Measurements from ENCODE around the gene ALG1L2.
"Not testable (repeated sequence)": the region's sequence is repeated elsewhere in the genome, so short reads cannot be mapped to it uniquely, and the experiment has no call there.

The ALG1L2 gene, protein sequence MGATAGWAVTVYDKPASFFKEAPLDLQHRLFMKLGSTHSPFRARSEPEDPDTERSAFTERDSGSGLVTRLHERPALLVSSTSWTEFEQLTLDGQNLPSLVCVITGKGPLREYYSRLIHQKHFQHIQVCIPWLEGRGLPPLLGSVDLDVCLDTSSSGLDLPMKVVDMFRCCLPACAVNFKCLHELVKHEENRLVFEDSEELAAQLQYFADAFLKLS

GRCh38 chr3:130081351-130081881 lies at the start of gene ALG1L2:
Gene ALG1L2 (plus strand): TSS chr3:130081831. CDS start chr3:130082017, 186 bp downstream.
- DNase-seq: no peak
- no peak for TF ChIP-seq POLR2A (IDR thresholded peaks at IDR 0.05; ENCODE audit: low read length)
- no peak for TF ChIP-seq GATA1 (IDR thresholded peaks at IDR 0.05; ENCODE audit: low read depth, low read length)

DNA sequence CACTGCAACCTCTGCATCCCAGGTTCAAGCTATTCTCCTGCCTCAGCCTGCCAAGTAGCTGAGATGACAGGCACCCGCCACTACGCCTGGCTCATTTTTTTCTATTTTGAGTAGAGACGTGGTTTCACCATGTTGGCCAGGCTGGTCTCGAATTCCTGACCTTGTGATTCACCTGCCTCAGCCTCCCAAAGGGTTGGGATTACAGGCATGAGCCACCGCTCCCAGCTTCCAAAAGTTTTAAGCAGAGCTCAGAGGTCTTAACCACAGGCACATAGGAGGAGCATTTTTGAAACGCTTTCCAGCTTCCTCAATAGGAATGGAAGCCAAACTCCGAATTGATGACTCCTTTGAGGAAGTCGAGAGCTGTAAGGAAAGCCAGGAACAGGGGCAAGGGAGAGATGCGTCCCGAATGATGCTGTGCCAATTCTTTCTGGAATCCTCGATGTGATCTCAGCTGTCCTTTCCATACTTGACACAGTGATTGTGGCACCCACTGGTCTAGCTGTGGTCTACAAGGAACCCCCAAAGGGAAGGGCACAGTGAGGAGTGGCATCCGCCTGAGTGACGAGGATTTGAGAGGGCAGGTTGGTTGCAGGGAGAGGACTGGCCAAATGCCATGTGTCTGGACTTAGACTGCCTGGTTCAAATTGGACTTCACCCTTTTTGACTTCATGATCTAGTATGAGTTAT lies 44.4 kb upstream of the ALG1L2 start:
- not testable (repeated sequence) for DNase-seq

DNA sequence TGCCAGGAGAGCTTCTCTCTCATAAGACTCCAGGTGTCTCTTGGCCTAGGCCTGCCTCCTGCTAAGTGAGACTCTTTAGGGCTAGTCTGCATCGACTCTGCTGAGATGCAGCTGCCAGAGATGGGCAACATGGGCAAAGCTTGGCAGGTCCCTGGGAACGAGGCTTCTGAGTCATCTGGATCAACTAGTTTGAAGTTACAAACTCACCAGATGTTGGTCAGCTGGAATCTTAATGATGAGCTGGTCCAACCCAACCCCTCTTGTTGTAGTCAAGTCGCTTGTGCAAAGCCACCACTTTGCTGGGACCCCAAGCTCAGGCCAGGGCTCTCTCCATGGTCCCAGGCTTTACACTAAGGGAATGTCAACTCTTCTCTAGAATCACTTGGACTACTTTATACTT lies 38.9 kb upstream of the ALG1L2 start:
- not testable (repeated sequence) for DNase-seq

GRCh38 chr3:130043658-130044057 lies 38.0 kb upstream of the ALG1L2 start:
- DNase-seq: not testable (repeated sequence)

GRCh38 chr3:130044370-130044769 lies 37.3 kb upstream of the ALG1L2 start:
- no peak for DNase-seq
- TF ChIP-seq GATA1 (IDR thresholded peaks at IDR 0.05; ENCODE audit: low read depth, low read length) (no peak), POLR2A (IDR thresholded peaks at IDR 0.05; ENCODE audit: low read length) (no peak)

GRCh38 chr3:130048726-130049125 lies 32.9 kb upstream of the ALG1L2 start:
- DNase-seq: peak; percentile 50 to 89
- TF ChIP-seq POLR2A (IDR thresholded peaks at IDR 0.05; ENCODE audit: low read length) (no peak), GATA1 (IDR thresholded peaks at IDR 0.05; ENCODE audit: low read depth, low read length) (no peak)

DNA sequence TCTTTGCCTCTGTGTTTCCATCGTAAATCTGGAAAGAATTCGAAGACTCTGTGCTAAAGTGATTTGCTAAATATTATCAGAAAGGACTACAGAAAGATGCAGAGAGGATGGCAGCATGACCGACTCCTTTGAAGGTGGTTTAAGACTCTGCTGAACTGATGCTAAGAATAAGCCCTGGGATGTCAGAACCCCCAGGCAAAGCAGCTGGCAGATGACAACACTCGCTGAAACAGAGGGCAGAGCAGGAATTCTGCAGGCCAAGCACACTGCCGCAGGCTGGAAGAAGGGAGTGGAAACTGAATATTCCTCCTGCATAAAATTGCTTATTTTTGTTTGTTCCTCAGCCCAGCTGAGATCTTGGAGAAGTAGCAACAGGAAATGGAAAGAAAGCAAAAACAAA lies 29.3 kb upstream of the ALG1L2 start:
- not testable (repeated sequence) for DNase-seq

GRCh38 chr3:130052965-130053364 lies 28.7 kb upstream of the ALG1L2 start:
- not testable (repeated sequence) for DNase-seq

- peak; percentile 6 to 55 for DNase-seq
Observed at GRCh38 chr3:130057536-130058266, 23.9 kb upstream of the ALG1L2 start.

- not testable (repeated sequence) for DNase-seq
Observed at GRCh38 chr3:130058267-130058657, 23.4 kb upstream of the ALG1L2 start.

DNA sequence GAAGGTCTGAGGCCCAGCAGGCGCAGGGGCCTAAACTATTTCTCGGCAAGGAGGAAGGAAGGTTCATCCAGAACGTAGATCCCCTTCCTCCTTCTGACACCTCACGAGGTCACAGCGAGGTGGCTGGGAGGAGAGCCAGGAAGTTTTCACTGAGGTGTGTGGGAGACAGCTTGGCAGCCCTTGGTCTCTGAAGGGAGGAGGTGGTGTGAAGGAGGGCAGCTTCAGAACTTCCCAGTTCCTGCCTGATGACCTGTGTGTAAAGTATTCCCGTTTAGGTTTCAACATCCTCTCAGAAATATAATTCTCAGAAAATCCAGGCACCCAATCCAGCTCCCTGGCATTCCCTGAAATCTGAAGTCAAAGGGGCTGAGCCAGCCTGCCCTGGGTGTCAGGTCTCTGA lies 22.9 kb upstream of the ALG1L2 start:
- not testable (repeated sequence) for DNase-seq

DNA sequence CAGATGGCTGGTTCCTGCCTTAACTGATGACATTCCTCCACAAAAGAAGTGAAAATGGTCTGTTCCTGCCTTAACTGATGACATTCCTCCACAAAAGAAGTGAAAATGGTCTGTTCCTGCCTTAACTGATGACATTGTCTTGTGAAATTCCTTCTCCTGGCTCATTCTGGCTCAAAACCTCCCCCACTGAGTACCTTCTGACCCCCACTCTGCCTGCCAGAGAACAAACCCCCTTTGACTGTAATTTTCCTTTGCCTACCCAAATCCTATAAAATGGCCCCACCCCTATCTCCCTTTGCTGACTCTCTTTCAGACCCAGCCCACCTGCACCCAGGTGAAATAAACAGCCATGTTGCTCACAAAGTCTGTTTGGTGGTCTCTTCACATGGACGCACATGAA lies 22.5 kb upstream of the ALG1L2 start:
- not testable (repeated sequence) for DNase-seq

DNA sequence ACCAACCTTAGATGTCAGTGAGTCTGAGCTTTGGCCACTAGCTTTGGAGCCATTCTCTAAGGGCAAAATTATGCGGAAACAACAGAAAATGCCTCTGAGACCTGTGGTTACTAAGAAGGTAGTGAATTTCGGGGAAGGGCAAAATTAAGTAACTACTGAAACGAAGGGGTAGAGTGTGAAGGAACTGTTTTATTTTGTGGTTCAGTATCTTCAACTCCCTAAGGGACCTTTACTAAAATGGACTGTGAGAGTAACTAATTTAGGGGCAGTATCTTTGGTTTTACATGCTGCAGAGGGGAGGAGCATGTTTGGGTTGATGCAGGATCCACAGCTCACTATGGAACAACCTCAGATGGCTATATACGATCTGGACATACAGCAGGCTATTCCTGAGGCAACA lies 8.0 kb upstream of the ALG1L2 start:
- DNase-seq: no peak

GRCh38 chr3:130077636-130078035 lies 4.0 kb upstream of the ALG1L2 start:
- TF ChIP-seq POLR2A (IDR thresholded peaks at IDR 0.05; ENCODE audit: low read length): no peak
- no peak for TF ChIP-seq GATA1 (IDR thresholded peaks at IDR 0.05; ENCODE audit: low read depth, low read length)
- no peak for DNase-seq

More for the DNA sequence above, 8.0 kb upstream of the ALG1L2 start:
- TF ChIP-seq POLR2A (IDR thresholded peaks at IDR 0.05; ENCODE audit: low read length) (no peak), GATA1 (IDR thresholded peaks at IDR 0.05; ENCODE audit: low read depth, low read length) (no peak)

- DNase-seq: not testable (repeated sequence)
Observed at GRCh38 chr3:130083363-130084090, 1.9 kb downstream of the ALG1L2 start.

All from erythroblast (primary cell).